ENCODE measurements around the gene DPH3.

DNA sequence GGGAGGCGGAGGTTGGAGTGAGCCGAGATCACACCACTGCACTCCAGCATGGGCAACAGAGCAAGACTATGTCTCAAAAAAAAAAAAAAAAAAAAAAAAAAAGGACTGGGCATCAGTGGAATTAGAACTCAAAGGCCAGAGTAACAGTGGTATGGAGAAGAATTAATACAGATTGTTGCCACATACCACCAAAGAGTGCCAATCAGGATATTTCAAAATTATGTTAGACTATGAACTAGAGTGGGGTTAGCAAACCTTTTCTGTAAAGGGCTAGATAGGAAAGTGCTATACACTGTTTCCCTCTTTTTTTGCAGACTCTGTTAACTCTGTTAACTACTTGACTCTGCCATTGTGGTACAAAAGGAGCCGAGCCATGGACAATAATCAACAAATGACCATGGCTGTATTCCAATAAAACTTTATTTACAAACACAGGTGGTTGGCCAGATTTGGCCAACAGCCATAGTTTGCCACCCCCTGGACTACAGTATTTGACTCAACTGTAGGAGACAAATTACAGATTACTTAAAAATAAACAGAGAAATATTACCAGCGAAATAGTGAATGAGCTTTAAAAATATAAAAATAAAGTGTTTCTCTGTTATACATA, 28.6 kb downstream of the DPH3 start:
- TF ChIP-seq, protein P1, sequence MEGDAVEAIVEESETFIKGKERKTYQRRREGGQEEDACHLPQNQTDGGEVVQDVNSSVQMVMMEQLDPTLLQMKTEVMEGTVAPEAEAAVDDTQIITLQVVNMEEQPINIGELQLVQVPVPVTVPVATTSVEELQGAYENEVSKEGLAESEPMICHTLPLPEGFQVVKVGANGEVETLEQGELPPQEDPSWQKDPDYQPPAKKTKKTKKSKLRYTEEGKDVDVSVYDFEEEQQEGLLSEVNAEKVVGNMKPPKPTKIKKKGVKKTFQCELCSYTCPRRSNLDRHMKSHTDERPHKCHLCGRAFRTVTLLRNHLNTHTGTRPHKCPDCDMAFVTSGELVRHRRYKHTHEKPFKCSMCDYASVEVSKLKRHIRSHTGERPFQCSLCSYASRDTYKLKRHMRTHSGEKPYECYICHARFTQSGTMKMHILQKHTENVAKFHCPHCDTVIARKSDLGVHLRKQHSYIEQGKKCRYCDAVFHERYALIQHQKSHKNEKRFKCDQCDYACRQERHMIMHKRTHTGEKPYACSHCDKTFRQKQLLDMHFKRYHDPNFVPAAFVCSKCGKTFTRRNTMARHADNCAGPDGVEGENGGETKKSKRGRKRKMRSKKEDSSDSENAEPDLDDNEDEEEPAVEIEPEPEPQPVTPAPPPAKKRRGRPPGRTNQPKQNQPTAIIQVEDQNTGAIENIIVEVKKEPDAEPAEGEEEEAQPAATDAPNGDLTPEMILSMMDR (optimal IDR thresholded peaks at IDR 0.05 in 1 of 3, IDR thresholded peaks at IDR 0.05 in 1 of 3, conservative IDR thresholded peaks at IDR 0.05 in 1 of 3; ENCODE audit: extremely low read depth in 1 of 3, insufficient read depth in 2 of 3, low read length in 3 of 3) = no peak
- TF ChIP-seq EZH2 (IDR thresholded peaks at IDR 0.05; ENCODE audit: low read length) = no peak
